PFSK-1 (cell line): ENCODE measurements around the gene ZHX3.

Source experiments
- POLR2AphosphoS5 ChIP-seq: IDR thresholded peaks from 2 replicates; pipeline ENCODE4 v1.6.1; 2012; ENCODE audit warnings: low read depth, mild to moderate bottlenecking, control low read depth, low read length, moderate library complexity
- SIN3A ChIP-seq: IDR thresholded peaks from 2 replicates; pipeline ENCODE4 v1.6.1; 2012; ENCODE audit warnings: mild to moderate bottlenecking, low read length, moderate library complexity, borderline replicate concordance; ENCODE audit not compliant: insufficient read depth

DNA sequence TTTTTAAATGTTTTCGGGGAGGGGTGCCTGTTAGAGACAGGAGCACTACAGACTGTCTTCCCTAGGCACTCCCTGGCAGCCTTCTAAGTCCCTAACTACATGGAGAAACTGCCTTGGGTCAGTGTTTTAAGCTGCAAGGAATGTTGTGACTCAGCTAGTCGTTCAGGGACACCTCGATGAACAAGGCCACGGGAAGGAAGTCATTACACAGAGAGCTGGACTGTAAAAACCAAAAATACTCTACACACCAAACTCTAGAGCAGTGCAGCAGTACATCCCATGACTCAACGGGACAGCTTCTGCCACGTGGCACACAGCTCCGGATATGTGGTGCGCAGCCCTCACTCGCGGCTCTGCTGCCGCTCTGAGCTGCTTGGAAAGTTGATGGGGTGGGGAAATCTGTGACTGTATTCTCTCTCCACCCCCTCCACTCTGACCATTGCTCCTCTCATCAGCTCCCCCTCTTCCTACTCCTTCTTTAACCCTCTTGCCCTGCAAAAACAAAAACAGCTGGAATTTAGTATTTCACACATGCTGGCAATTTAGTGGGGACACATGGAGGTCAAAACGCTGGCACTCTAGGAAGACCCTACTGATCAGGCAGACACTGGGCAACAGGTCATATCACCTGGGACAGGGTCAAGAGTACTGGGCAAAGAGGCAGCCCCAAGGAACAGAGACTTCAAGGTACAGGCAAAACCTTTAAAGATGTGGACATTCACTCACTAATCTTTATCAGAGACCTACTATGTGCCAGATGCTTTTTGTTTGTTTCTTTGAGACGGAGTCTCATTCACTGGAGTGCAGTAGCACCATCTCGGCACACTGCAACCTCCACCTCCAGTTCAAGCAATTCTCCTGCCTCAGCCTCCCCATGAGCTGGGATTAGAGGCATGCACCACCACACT, 12.2 kb upstream of the ZHX3 start:
- TF ChIP-seq POLR2AphosphoS5 (peak; percentile 69), SIN3A (peak; percentile 65; the same call in 1 of the 2 replicates)
